ENCODE measurements around the gene HES1. TPM values are rescaled to one million over a fixed set of nuclear protein-coding genes. Genes with fewer than 3 reads are reported as not detected.

HES1 gene
- total RNA-seq, 2 donors from 2014 or later: 102 TPM

DNA sequence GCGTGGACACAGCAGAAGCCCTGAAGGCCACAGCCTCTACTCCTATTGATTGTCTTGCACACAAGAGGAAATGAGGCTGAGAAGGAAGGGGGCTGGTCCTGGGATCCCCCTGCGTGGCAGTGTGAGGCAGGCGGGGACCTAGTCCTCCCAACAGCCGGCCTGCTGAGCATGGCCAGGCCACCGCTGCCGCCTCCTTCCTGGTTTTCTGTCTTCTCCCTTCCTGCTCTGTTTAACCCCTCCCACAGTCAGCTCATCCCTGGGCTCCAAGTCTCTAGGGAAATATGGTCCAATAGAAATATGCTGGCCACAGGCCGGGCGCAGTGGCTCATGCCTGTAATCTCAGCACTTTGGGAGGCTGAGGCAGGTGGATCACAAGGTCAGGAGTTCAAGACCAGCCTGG lies 42.1 kb upstream of the HES1 start:
- no peak overlapping the region for H3K27ac ChIP-seq

DNA sequence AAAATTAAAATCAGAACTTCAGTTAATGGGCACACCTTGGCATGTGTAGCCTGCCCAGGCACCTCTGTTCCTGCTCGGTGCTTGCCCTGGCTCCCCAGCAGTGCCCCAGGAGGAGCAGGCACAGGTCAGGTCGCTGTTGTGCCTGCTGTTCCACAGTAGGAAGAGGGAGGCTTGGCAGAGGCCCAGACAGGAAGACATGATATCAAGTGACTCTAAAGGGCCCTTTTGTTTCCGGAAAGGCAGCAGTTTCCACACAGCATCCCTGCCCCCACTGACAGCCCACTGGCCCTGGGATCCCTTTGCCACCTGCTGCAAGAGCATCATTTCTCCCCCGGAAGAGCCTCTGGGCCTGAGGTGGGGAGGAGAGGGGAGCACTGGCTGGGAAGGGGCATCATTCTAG lies 40.5 kb upstream of the HES1 start:
- TF ChIP-seq, protein P1, sequence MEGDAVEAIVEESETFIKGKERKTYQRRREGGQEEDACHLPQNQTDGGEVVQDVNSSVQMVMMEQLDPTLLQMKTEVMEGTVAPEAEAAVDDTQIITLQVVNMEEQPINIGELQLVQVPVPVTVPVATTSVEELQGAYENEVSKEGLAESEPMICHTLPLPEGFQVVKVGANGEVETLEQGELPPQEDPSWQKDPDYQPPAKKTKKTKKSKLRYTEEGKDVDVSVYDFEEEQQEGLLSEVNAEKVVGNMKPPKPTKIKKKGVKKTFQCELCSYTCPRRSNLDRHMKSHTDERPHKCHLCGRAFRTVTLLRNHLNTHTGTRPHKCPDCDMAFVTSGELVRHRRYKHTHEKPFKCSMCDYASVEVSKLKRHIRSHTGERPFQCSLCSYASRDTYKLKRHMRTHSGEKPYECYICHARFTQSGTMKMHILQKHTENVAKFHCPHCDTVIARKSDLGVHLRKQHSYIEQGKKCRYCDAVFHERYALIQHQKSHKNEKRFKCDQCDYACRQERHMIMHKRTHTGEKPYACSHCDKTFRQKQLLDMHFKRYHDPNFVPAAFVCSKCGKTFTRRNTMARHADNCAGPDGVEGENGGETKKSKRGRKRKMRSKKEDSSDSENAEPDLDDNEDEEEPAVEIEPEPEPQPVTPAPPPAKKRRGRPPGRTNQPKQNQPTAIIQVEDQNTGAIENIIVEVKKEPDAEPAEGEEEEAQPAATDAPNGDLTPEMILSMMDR (IDR thresholded peaks at IDR 0.05): no peak
- H3K27ac ChIP-seq: no peak overlapping the region
- DNase-seq: peak; percentile 83
- H3K9me3 ChIP-seq: no peaks in the 10 kb centered on the region
- H3K36me3 ChIP-seq: no peaks in the 10 kb centered on the region
- no peaks in the 10 kb centered on the region for H3K4me1 ChIP-seq
- H3K4me3 ChIP-seq: no peak overlapping the region
- no peaks in the 10 kb centered on the region for H3K27me3 ChIP-seq
- intact Hi-C loops (cut with DNase I): no loop called here
- peak overlapping the region in 1 of 2 donors; percentile 3 for H3K9ac ChIP-seq (ENCODE audit: low read depth in 2 of 2, low read length in 2 of 2)

More for the DNA sequence above, 42.1 kb upstream of the HES1 start:
- Histone ChIP-seq H3K27me3 (no peaks in the 10 kb centered on the region), H3K36me3 (no peaks in the 10 kb centered on the region), H3K9ac (ENCODE audit: low read depth in 2 of 2, low read length in 2 of 2) (no peak overlapping the region), H3K4me1 (no peaks in the 10 kb centered on the region), H3K4me3 (no peak overlapping the region), H3K9me3 (no peaks in the 10 kb centered on the region)
- no peak for DNase-seq
- intact Hi-C loops (cut with DNase I): no loop called here
- TF ChIP-seq, protein P1 (IDR thresholded peaks at IDR 0.05): no peak

DNA sequence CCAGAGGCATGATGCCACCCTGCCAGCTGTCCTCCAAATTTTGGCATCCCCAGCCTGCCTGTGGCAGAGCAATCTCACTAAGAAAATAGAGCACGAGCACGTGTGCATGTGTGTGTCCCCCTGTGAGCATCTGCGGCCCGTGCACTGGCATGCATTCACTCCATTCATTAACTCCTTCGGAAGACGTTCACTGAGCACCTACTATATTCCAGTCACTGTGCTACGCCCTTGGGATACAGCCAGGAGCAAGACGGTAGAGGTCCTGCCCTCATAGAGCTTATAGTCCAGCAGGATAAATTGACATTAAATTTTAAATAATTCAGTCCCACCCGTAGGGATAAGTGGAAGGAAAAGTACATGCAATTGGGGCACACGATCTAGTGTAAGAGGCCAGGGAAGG lies 40.0 kb upstream of the HES1 start:
- intact Hi-C loops (cut with DNase I): no loop called here
- Histone ChIP-seq H3K9ac (ENCODE audit: low read depth in 2 of 2, low read length in 2 of 2) (no peak overlapping the region), H3K4me1 (peaks cover 2% of the 10 kb centered on the region), H3K4me3 (no peak overlapping the region), H3K27me3 (no peaks in the 10 kb centered on the region), H3K27ac (no peak overlapping the region), H3K36me3 (no peaks in the 10 kb centered on the region), H3K9me3 (no peaks in the 10 kb centered on the region)
- DNase-seq: no peak
- TF ChIP-seq, protein P1 (IDR thresholded peaks at IDR 0.05): no peak

DNA sequence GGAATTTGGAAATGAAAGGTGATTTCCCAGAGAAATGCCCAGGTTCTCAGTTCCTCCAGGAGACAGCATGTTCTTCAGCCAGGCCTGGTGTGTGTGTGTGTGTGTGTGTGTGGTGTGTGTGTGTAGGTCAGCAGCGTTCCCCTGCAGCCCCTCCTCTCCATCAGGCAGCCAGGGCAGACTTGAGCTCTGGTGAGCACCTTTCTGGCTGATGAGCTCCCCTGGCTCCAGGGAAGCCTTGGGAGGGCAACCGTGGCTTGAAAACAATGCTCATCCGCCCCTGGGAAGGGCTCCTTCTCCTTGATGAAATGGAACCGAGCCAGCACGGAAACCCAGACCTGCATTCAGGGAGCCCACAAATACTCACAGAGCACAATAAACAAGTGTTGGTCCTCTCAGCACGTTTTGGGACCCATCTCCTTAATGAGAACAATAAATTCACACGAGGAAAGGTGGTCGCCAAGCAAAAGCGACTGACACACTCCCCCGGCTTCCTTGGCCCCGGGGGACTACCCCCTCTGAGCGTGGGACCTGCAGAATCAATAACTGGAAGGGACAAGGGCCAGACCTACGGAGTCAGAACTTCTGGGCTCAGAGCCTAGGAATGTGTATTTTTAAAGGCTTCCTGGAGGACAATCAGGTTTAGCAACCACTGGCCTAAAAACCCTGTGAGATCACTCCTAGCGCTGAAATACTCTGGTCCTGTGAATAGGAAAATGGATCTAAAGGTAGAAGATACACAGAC lies 38.6 kb upstream of the HES1 start:
- intact Hi-C loops (cut with DNase I): no loop called here
- H3K4me1 ChIP-seq: peaks cover 12% of the 10 kb centered on the region
- no peak overlapping the region for H3K4me3 ChIP-seq
- no peaks in the 10 kb centered on the region for H3K27me3 ChIP-seq
- no peak overlapping the region for H3K27ac ChIP-seq
- no peak overlapping the region for H3K9ac ChIP-seq (ENCODE audit: low read depth in 2 of 2, low read length in 2 of 2)
- no peaks in the 10 kb centered on the region for H3K36me3 ChIP-seq
- no peak for DNase-seq
- no peaks in the 10 kb centered on the region for H3K9me3 ChIP-seq
- TF ChIP-seq, protein P1 (IDR thresholded peaks at IDR 0.05): no peak

DNA sequence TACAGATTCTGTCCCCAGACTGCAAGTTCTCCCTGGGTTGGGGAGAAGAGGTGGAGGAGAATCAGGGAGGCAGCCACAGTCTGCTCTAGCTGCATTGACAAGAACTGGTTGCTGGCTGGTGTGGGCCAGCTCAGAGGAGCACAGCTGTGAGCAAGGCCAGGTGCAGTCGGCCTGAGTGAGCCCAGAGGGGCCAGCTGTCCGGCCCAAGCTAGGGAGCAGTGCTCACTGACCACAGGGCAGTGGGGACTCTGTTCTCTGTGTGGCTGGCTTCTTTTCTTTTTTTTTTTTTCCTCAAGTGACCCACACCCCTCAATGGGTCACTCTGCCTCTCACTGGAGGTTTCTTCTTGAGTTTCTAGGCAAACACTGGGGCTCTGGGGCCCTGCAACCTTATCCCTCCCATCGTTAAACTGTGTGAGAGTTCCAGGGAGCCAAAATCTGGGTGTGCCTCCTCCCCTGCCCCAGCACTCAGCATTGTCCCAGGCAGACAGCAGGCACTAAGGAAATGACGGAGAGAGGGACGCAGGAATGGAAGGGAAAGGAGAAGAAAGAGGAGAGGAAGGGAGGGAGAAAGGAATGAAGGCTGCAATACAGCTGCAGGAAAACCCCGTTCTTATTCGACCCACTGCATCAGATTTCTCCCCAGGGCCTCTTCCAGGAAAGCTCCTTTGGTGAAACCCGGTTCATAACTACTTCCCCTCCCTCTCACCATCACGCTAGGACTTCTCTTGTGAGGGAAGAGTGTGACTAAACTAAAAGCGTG lies 37.7 kb upstream of the HES1 start:
- intact Hi-C loops (cut with DNase I): no loop called here
- peaks cover 12% of the 10 kb centered on the region for H3K4me1 ChIP-seq
- H3K9ac ChIP-seq (ENCODE audit: low read depth in 2 of 2, low read length in 2 of 2): no peak overlapping the region
- no peaks in the 10 kb centered on the region for H3K27me3 ChIP-seq
- no peak for DNase-seq
- H3K36me3 ChIP-seq: no peaks in the 10 kb centered on the region
- H3K4me3 ChIP-seq: no peak overlapping the region
- TF ChIP-seq, protein P1 (IDR thresholded peaks at IDR 0.05): no peak
- no peak overlapping the region for H3K27ac ChIP-seq
- H3K9me3 ChIP-seq: no peaks in the 10 kb centered on the region

Measured in colonic mucosa (tissue), 4 donors.